BE2C (cell line): Measurements from ENCODE around the gene CYFIP1.
A peak's percentile ranks its signal among the peaks of the same experiment; 100 is the strongest.
"Not testable (repeated sequence)": the region's sequence is repeated elsewhere in the genome, so short reads cannot be mapped to it uniquely, and the experiment has no call there.

ENCODE experiments used
- DNase-seq: peaks from one replicate; pipeline ENCODE4 v3.0.0-alpha.2; 2020
- H3K27me3 ChIP-seq: fragments of 250-450 bp; sonication (Bioruptor Pico); 2 replicates; pipeline ENCODE4 v1.5.1; 2020; ENCODE audit warnings: mild to moderate bottlenecking
- H3K36me3 ChIP-seq: fragments of 250-450 bp; sonication (Bioruptor Pico); 2 replicates; pipeline ENCODE4 v1.5.1; 2020; ENCODE audit warnings: mild to moderate bottlenecking
- H3K4me1 ChIP-seq: fragments of 250-450 bp; sonication (Bioruptor Pico); 2 replicates; pipeline ENCODE4 v1.5.1; 2020
- H3K4me3 ChIP-seq: 2 replicates; pipeline ENCODE4 v1.5.1; 2011; ENCODE audit warnings: low read depth, low read length
- H3K9me3 ChIP-seq: fragments of 250-450 bp; sonication (Bioruptor Pico); 2 replicates; pipeline ENCODE4 v1.5.1; 2020
- TF ChIP-seq, protein P1 (sequence below): IDR thresholded peaks from 2 replicates; pipeline ENCODE4 v1.5.1; 2012; ENCODE audit warnings: mild to moderate bottlenecking, low read depth, low read length

Gene CYFIP1

DNA sequence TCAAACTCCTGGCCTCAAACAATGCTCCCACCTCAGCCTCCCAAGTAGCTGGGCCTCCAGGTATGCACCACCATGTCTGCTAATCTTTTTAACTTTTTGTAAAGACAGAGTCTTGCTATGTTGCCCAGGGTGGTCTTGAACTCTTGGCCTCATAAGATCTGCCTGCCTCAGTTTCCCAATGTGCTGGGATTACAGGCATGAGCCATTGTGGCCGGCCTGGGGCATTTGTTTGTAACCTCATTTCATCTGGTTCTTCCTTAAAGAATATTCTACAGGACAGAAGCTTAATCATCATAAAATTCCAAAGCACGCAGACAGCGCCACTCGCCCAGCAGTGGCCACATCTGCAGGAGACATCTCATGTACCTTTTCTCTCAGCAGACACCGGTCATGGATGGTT, 23.6 kb upstream of the CYFIP1 start:
- Histone ChIP-seq H3K27me3 (no peaks in the 10 kb centered on the region), H3K4me1 (no peaks in the 10 kb centered on the region), H3K36me3 (peaks cover 61% of the 10 kb centered on the region), H3K9me3 (no peaks in the 10 kb centered on the region), H3K4me3 (no peak overlapping the region)
- DNase-seq = no peak
- TF ChIP-seq, protein P1, sequence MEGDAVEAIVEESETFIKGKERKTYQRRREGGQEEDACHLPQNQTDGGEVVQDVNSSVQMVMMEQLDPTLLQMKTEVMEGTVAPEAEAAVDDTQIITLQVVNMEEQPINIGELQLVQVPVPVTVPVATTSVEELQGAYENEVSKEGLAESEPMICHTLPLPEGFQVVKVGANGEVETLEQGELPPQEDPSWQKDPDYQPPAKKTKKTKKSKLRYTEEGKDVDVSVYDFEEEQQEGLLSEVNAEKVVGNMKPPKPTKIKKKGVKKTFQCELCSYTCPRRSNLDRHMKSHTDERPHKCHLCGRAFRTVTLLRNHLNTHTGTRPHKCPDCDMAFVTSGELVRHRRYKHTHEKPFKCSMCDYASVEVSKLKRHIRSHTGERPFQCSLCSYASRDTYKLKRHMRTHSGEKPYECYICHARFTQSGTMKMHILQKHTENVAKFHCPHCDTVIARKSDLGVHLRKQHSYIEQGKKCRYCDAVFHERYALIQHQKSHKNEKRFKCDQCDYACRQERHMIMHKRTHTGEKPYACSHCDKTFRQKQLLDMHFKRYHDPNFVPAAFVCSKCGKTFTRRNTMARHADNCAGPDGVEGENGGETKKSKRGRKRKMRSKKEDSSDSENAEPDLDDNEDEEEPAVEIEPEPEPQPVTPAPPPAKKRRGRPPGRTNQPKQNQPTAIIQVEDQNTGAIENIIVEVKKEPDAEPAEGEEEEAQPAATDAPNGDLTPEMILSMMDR = 0 out of 2 replicates have a peak, but pooled peaks have one; percentile 3

DNA sequence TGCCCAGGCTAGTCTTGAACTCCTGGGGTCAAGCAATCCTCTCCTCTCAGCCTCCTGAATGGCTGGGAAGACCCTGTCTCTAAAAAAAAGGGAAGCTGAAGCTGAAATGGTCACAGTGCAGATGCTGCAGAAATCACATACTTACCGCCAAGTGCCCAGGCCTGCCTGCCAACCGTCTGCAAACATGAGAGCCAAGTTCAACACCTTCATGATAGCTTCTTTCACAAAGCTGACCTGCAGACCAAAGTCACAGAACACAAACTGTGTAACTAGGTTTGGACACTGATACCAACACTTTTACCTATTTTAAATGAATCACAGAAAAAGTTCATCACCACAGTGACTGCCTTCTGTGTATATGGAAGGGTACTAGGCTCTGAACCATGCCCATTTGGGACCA, 22.8 kb upstream of the CYFIP1 start:
- Histone ChIP-seq H3K36me3 (peaks cover 61% of the 10 kb centered on the region), H3K27me3 (no peaks in the 10 kb centered on the region), H3K4me1 (no peaks in the 10 kb centered on the region), H3K9me3 (no peaks in the 10 kb centered on the region), H3K4me3 (no peak overlapping the region)
- TF ChIP-seq, protein P1 = no peak
- no peak for DNase-seq

DNA sequence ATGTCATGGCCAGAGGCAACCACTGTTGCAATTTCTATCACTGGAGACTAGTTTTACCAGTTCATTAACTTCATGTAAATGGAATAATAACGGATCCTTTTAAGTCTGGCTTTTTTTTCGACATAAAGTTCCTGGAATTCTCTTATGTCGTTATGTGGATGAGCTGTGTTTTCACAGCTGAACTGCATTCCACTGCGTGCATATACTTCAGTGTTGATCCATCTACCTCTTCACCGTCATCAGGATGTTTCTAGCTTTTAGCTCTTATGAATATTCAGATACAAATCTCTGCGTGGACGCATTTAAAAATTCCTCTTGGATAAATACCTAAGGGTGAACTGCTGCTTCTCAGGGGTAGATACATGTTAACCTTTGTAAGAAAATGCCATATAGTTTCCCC, 15.6 kb upstream of the CYFIP1 start:
- peaks cover 28% of the 10 kb centered on the region for H3K36me3 ChIP-seq
- TF ChIP-seq, protein P1 = no peak
- no peak for DNase-seq

DNA sequence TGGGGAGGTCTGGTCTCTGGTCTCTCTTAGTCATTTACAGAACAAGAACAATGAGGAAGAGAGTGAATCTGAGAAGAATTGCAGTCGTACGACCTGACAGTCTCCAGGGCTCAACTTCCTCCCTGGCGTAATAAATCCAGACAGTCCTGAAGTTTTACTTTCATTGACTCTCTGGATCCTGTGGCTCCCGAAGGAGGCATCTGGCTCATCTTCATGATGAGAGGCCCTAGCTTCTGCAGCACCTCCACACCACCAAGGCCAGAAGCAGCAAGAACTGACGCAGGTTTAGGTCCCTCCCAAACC, 11.8 kb upstream of the CYFIP1 start:
- Histone ChIP-seq H3K9me3 (no peaks in the 10 kb centered on the region), H3K36me3 (peaks cover 10% of the 10 kb centered on the region; the same call in 1 of the 2 replicates), H3K4me3 (no peak overlapping the region), H3K27me3 (no peaks in the 10 kb centered on the region), H3K4me1 (no peaks in the 10 kb centered on the region)
- no peak for DNase-seq
- TF ChIP-seq, protein P1 = no peak

More for the DNA sequence above, 15.6 kb upstream of the CYFIP1 start:
- Histone ChIP-seq H3K27me3 (no peaks in the 10 kb centered on the region), H3K4me3 (no peak overlapping the region), H3K9me3 (no peaks in the 10 kb centered on the region), H3K4me1 (no peaks in the 10 kb centered on the region)

DNA sequence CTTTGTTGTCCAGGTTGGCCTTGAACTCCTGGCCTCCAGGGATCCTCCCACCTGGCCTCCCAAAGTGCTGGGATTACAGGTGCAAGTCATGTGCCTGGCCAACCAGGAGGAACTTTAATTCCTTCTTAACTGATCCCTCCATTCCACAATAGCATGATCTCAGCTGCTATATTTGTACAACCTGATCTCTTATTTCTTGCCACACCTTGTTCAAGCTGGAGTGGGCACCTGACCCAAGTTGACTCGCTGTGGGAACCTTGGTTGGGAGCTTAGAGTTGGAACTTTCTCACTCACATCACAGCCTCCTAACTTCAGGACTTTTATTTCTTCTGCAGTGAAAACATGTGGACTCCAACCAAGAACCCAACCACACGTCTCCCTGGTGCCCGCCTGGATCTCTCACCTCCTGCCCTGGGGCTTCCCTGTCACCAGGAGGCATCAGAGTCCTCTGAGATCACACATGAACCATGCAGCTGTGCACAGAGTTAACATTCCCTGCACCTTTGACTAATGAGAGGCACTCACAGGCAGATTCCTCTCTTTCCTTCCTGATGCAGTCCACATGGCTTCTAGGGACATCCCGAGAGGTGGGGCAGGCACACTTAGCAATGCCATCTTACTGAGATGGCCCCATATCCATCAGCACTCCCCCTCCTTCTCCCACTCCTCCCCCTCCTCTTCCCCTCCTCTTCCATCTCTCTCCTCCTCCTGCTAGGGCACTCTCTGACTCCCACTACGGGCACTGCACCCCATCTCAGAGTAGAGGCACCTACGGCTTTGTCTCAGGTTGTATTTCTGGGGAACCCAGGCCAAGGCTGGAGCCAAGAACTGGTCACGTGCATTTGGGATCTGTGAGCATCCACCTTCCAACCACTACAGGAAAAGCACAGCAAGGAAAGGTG, 9.7 kb upstream of the CYFIP1 start:
- Histone ChIP-seq H3K36me3 (peaks cover 9% of the 10 kb centered on the region; the same call in 1 of the 2 replicates), H3K9me3 (no peaks in the 10 kb centered on the region), H3K27me3 (no peaks in the 10 kb centered on the region), H3K4me1 (no peaks in the 10 kb centered on the region), H3K4me3 (no peak overlapping the region)
- TF ChIP-seq, protein P1 = peak; percentile 23; the same call in 1 of the 2 replicates
- no peak for DNase-seq

DNA sequence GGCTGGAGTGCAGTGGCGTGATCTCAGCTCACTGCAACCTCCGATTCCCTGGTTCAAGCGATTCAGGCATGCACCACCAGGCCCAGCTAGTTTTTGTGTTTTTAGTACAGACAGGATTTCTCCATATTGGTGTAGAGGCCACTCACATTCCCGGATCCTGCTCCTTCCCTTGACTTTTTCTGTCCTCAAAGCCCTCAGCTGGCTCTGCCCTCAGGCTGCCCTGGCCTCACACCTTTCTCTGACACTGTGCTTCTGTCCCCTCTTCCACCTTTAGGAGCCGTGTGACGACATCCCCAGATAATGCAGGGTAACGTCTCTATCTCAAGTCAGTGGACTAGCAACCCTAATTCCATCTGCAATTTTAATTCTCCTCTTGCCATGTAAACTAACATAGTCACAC, 8.6 kb upstream of the CYFIP1 start:
- TF ChIP-seq, protein P1 = no peak
- Histone ChIP-seq H3K9me3 (no peaks in the 10 kb centered on the region), H3K36me3 (0 out of 2 replicates have a peak, but pooled peaks cover under 1% of the 10 kb centered on the region), H3K4me3 (no peak overlapping the region), H3K4me1 (no peaks in the 10 kb centered on the region), H3K27me3 (no peaks in the 10 kb centered on the region)
- no peak for DNase-seq

DNA sequence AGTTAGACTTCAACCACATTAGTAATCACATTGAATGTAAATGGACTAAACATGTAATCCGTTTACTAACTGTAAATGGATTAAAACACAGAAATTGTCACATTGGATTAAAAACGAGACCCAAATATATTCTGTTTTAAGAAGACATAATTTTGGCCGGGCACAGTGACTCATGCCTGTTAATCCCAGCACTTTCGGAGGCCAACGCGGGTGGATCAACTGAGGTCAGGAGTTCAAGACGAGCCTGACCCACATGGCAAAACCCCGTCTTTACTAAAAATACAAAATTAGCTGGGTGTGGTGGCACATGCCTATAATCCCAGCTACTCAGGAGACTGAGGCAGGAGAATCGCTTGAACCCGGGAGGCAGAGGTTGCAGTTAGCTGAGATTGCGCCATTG, 1.8 kb upstream of the CYFIP1 start:
- H3K9me3 ChIP-seq, H3K4me1 ChIP-seq, H3K4me3 ChIP-seq, H3K27me3 ChIP-seq, DNase-seq, H3K36me3 ChIP-seq: not testable (repeated sequence)
